GM19035 (cell line): ENCODE data around the gene TLCD2.
"Not testable (repeated sequence)": the region's sequence is repeated elsewhere in the genome, so short reads cannot be mapped to it uniquely, and the experiment has no call there.

Experiments used
- ATAC-seq: cut with Tn5 transposase; IDR thresholded peaks from one replicate; pipeline ENCODE4 v1.9.1; 2021; ENCODE audit not compliant: unreplicated experiment

Gene TLCD2

GRCh38 chr17:1736348-1737281 lies 26.4 kb upstream of the TLCD2 start:
- no peak for ATAC-seq

- ATAC-seq = no peak
Measured at GRCh38 chr17:1735834-1736347, 25.7 kb upstream of the TLCD2 start.

- no peak for ATAC-seq
Measured at GRCh38 chr17:1735418-1735817, 25.2 kb upstream of the TLCD2 start.

- ATAC-seq = no peak
Measured at GRCh38 chr17:1733759-1734158, 23.6 kb upstream of the TLCD2 start.

- no peak for ATAC-seq
Measured at GRCh38 chr17:1732833-1733321, 22.7 kb upstream of the TLCD2 start.

GRCh38 chr17:1732241-1732832 lies 22.2 kb upstream of the TLCD2 start:
- ATAC-seq = no peak

GRCh38 chr17:1731194-1731506 lies 21.0 kb upstream of the TLCD2 start:
- ATAC-seq = no peak

- ATAC-seq = no peak
Measured at GRCh38 chr17:1730326-1731193, 20.4 kb upstream of the TLCD2 start.

GRCh38 chr17:1729966-1730325 lies 19.8 kb upstream of the TLCD2 start:
- no peak for ATAC-seq

- ATAC-seq = no peak
Measured at GRCh38 chr17:1727876-1728630, 17.9 kb upstream of the TLCD2 start.

- ATAC-seq = no peak
Measured at GRCh38 chr17:1727258-1727789, 17.1 kb upstream of the TLCD2 start.

GRCh38 chr17:1726626-1727257 lies 16.6 kb upstream of the TLCD2 start:
- ATAC-seq = no peak

GRCh38 chr17:1725642-1726511 lies 15.7 kb upstream of the TLCD2 start:
- ATAC-seq = no peak

- ATAC-seq = peak; percentile 22
Measured at GRCh38 chr17:1724869-1725641, 14.9 kb upstream of the TLCD2 start.

GRCh38 chr17:1724351-1724868 lies 14.2 kb upstream of the TLCD2 start, which contains the start of gene WDR81:
TSS of gene WDR81 (plus strand) at chr17:1724704. CDS start at chr17:1724960, 256 bp downstream.
- ATAC-seq = peak; percentile 69

- ATAC-seq = not testable (repeated sequence)
Measured at GRCh38 chr17:1722022-1722421, 11.8 kb upstream of the TLCD2 start.

GRCh38 chr17:1720856-1721386 lies 10.7 kb upstream of the TLCD2 start:
- ATAC-seq = no peak
